Osteoblast (primary cell): ENCODE measurements around the gene ANKRD44. TPM values are rescaled to one million over a fixed set of nuclear protein-coding genes. Genes with fewer than 3 reads are reported as not detected.

Source experiments
- DNase-seq: peaks from one replicate; pipeline ENCODE4 v3.0.0; 2011; ENCODE audit warnings: low spot score, mixed read lengths; ENCODE audit not compliant: insufficient read length; ENCODE audit errors: missing footprints
- H2AFZ ChIP-seq: 2 replicates; pipeline ENCODE4 v1.6.0; 2011; ENCODE audit warnings: mild to moderate bottlenecking, low read length
- H3K27ac ChIP-seq: 2 replicates; pipeline ENCODE4 v1.5.1; 2011; ENCODE audit warnings: mild to moderate bottlenecking, low read depth, low read length, moderate library complexity
- H3K27me3 ChIP-seq: 2 replicates; pipeline ENCODE4 v1.6.0; 2012; ENCODE audit warnings: mild to moderate bottlenecking, control low read depth, inconsistent platforms, low read length, moderate library complexity; ENCODE audit not compliant: insufficient read depth
- H3K36me3 ChIP-seq: 2 replicates; pipeline ENCODE4 v1.5.1; 2011; ENCODE audit warnings: mild to moderate bottlenecking, low read length, control low read depth, moderate library complexity; ENCODE audit not compliant: insufficient read depth
- H3K4me1 ChIP-seq: 2 replicates; pipeline ENCODE4 v1.5.1; 2011; ENCODE audit warnings: mild to moderate bottlenecking, low read length, control low read depth, moderate library complexity; ENCODE audit not compliant: insufficient read depth
- H3K4me2 ChIP-seq: 2 replicates; pipeline ENCODE4 v1.6.0; 2011; ENCODE audit warnings: mild to moderate bottlenecking, low read length; ENCODE audit not compliant: insufficient read depth
- H3K4me3 ChIP-seq: fragments of 200-600 bp; sonication (generic); 3 replicates; pipeline ENCODE4 v1.5.1; 2012; ENCODE audit warnings: mild to moderate bottlenecking, low read length, inconsistent platforms; ENCODE audit not compliant: insufficient read depth
- H3K79me2 ChIP-seq: 2 replicates; pipeline ENCODE4 v1.6.0; 2012; ENCODE audit warnings: mild to moderate bottlenecking, low read length, control low read depth, inconsistent platforms; ENCODE audit not compliant: insufficient read depth
- H3K9me3 ChIP-seq: 2 replicates; pipeline ENCODE4 v1.5.1; 2011; ENCODE audit warnings: low read depth, low read length, control low read depth
- H4K20me1 ChIP-seq: 2 replicates; pipeline ENCODE4 v1.6.0; 2012; ENCODE audit warnings: mild to moderate bottlenecking, low read length, control low read depth; ENCODE audit not compliant: insufficient read depth
- CTCF ChIP-seq: IDR thresholded peaks from 2 replicates; pipeline ENCODE4 v1.5.1; 2011; ENCODE audit warnings: mild to moderate bottlenecking, low read depth, low read length, moderate library complexity; ENCODE audit errors: extremely low read depth
- total RNA-seq: library from RNA; depleted of rRNA; stranded (reverse); fragments of >200 nt; gene quantifications from 2 replicates; pipeline ENCODE4 v1.2.3, GENCODE V29; 2012

ANKRD44 gene
- total RNA-seq, 1 donor, result 44.5 TPM

DNA sequence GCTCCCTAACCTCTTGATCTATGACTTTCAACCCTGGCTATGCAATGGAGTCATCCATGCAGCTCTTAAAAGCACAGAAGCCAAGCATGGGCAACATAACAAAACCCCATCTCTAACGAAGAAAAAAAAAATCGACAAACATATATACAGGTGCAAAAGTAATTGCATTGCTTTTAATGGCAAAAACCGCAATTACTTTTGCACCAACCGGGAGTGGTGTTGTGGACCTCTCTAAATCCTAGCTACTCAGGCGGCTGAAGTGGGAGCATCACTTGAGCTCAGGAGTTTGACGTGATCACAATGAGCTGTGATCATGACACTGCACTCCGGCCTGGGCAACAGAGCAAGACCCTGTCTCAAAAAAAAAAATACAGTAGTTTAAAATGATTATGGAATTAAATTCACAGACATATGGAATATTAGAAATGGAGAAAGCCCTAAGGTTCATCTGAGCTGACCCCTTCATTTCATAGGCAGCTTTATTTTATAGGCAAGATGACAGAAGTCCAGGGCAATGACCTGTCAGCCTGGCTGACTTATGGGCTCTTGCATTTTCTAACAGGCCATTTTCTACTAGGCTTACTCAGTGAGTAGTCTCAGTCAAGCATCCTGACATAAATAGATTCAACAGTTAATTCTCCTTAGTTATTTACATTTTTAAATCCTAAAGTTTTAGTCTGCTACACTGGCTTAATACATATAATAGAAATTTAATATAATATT, 183.8 kb downstream of the ANKRD44 start:
- Histone ChIP-seq H3K27ac (no peak overlapping the region), H3K4me3 (no peak overlapping the region), H2AFZ (no peak overlapping the region), H3K4me2 (no peak overlapping the region), H3K9me3 (no peaks in the 10 kb centered on the region), H4K20me1 (no peaks in the 10 kb centered on the region), H3K27me3 (no peaks in the 10 kb centered on the region), H3K79me2 (no peaks in the 10 kb centered on the region), H3K36me3 (no peaks in the 10 kb centered on the region), H3K4me1 (peaks cover 6% of the 10 kb centered on the region)
- no peak for TF ChIP-seq CTCF
- DNase-seq, result no peak

DNA sequence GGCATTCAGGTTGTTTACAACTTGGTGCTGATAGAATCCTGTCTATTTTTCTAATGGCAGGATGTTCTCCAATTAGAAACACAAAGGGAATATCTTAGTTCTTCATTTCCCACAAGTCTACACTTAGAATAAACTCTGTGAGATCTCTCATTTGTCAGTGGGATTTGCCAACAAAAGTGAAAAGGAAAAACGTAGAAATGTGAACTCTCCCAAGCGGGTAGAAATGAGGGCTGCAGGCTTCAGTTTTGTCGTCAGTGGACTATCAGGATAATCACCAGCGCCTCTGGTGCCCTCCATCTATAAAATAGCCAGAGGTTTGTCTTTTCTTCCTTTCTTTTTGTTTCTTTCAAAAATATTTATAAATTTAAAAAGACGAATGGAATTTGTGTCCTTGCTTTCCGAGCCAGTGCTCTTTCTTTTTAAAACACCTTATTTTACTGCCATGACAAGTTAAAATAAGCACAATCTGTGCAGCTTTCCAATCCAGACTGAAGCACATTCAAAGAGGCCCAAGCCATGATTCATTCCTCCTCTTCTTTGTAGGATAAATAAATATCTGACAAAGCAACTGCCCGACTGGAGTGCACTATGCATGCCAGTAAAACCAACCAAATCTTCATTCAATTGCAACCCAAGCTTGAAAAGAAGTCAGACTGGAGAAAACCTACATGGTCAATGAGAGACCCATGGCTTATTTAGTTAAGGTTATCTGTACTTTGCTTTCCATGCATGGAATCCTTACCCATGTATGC, 185.8 kb downstream of the ANKRD44 start:
- Histone ChIP-seq H2AFZ (no peak overlapping the region), H3K27me3 (no peaks in the 10 kb centered on the region), H3K27ac (no peak overlapping the region), H3K4me3 (no peak overlapping the region), H3K36me3 (no peaks in the 10 kb centered on the region), H3K4me2 (no peak overlapping the region), H3K9me3 (no peaks in the 10 kb centered on the region), H4K20me1 (no peaks in the 10 kb centered on the region), H3K4me1 (peaks cover 6% of the 10 kb centered on the region), H3K79me2 (no peaks in the 10 kb centered on the region)
- peak; percentile 69 for DNase-seq
- TF ChIP-seq CTCF, result no peak

- no peak overlapping the region for H3K4me3 ChIP-seq
- TF ChIP-seq CTCF, result no peak
- H3K27me3 ChIP-seq, result no peaks in the 10 kb centered on the region
- no peaks in the 10 kb centered on the region for H4K20me1 ChIP-seq
- DNase-seq, result no peak
- H3K79me2 ChIP-seq, result no peaks in the 10 kb centered on the region
- H3K9me3 ChIP-seq, result no peaks in the 10 kb centered on the region
- peaks cover 6% of the 10 kb centered on the region for H3K4me1 ChIP-seq
- no peak overlapping the region for H3K27ac ChIP-seq
- no peak overlapping the region for H3K4me2 ChIP-seq
- no peaks in the 10 kb centered on the region for H3K36me3 ChIP-seq
- H2AFZ ChIP-seq, result no peak overlapping the region
Observed at GRCh38 chr2:197122821-197123220, 187.8 kb downstream of the ANKRD44 start.

GRCh38 chr2:197121756-197122385, 188.7 kb downstream of the ANKRD44 start:
- H3K9me3 ChIP-seq, result no peaks in the 10 kb centered on the region
- H2AFZ ChIP-seq, result no peak overlapping the region
- H3K36me3 ChIP-seq, result no peaks in the 10 kb centered on the region
- no peak overlapping the region for H3K4me3 ChIP-seq
- no peaks in the 10 kb centered on the region for H3K79me2 ChIP-seq
- no peak overlapping the region for H3K27ac ChIP-seq
- TF ChIP-seq CTCF, result no peak
- H3K27me3 ChIP-seq, result no peaks in the 10 kb centered on the region
- peaks cover 6% of the 10 kb centered on the region for H3K4me1 ChIP-seq
- no peaks in the 10 kb centered on the region for H4K20me1 ChIP-seq
- H3K4me2 ChIP-seq, result no peak overlapping the region
- no peak for DNase-seq
